ENCODE data around the gene BAG1. TPM values are rescaled to one million over a fixed set of nuclear protein-coding genes. Genes with fewer than 3 reads are reported as not detected.

BAG1 gene
- total RNA-seq, 2 donors from 2014 or later, result 38.7 to 39.9 TPM

GRCh38 chr9:33209394-33209793 lies 55.1 kb downstream of the BAG1 start:
- Mint-ChIP-seq H3K4me3 (no peak overlapping the region), H3K9me3 (no peaks in the 10 kb centered on the region), H3K36me3 (ENCODE audit: low read depth) (no peaks in the 10 kb centered on the region), H3K4me1 (peaks cover 6% of the 10 kb centered on the region), H3K27ac (no peak overlapping the region), H3K27me3 (ENCODE audit: insufficient read depth) (no peaks in the 10 kb centered on the region)
- H3K27ac ChIP-seq (ENCODE audit: low read depth, low read length), result no peak overlapping the region
- no peaks in the 10 kb centered on the region for H3K9me3 ChIP-seq (ENCODE audit: control insufficient read depth, low read length)
- H3K36me3 ChIP-seq (ENCODE audit: control insufficient read depth, insufficient read depth, low read length), result no peaks in the 10 kb centered on the region
- no peak overlapping the region for H3K4me3 ChIP-seq (ENCODE audit: low read length)
- H3K9ac ChIP-seq (ENCODE audit: extremely low read depth, low read length, poor library complexity, severe bottlenecking), result no peak overlapping the region
- peaks cover 2% of the 10 kb centered on the region for H3K27me3 ChIP-seq (ENCODE audit: control insufficient read depth, insufficient read depth, low read length, poor library complexity, severe bottlenecking)
- peaks cover 7% of the 10 kb centered on the region for H3K4me1 ChIP-seq (ENCODE audit: control insufficient read depth, insufficient read depth, low read length)
- DNase-seq, result no peak
- 96 to 100% methylated on average over 1 of the region's 1 CpG for WGBS, 2 experiments (ENCODE audit: insufficient coverage in 1 of 2, insufficient read length in 1 of 2)
- TF ChIP-seq CTCF (conservative IDR thresholded peaks at IDR 0.05), result no peak

- H3K27me3 ChIP-seq (ENCODE audit: control insufficient read depth, insufficient read depth, low read length, poor library complexity, severe bottlenecking), result peaks cover 10% of the 10 kb centered on the region
- H3K36me3 Mint-ChIP-seq (ENCODE audit: low read depth), result no peaks in the 10 kb centered on the region
- TF ChIP-seq CTCF (conservative IDR thresholded peaks at IDR 0.05), result no peak
- 78% methylated on average over 7 to 11 of the region's 11 CpGs for WGBS, 2 experiments (ENCODE audit: insufficient coverage in 1 of 2, insufficient read length in 1 of 2)
- H3K4me1 Mint-ChIP-seq, result peaks cover 3% of the 10 kb centered on the region
- H3K27ac Mint-ChIP-seq, result no peak overlapping the region
- H3K9me3 ChIP-seq (ENCODE audit: control insufficient read depth, low read length), result no peaks in the 10 kb centered on the region
- H3K4me3 Mint-ChIP-seq, result no peak overlapping the region
- no peak for DNase-seq
- H3K36me3 ChIP-seq (ENCODE audit: control insufficient read depth, insufficient read depth, low read length), result no peaks in the 10 kb centered on the region
- peaks cover 14% of the 10 kb centered on the region for H3K27me3 Mint-ChIP-seq (ENCODE audit: insufficient read depth)
- no peak overlapping the region for H3K27ac ChIP-seq (ENCODE audit: low read depth, low read length)
- no peaks in the 10 kb centered on the region for H3K4me1 ChIP-seq (ENCODE audit: control insufficient read depth, insufficient read depth, low read length)
- H3K9ac ChIP-seq (ENCODE audit: extremely low read depth, low read length, poor library complexity, severe bottlenecking), result no peak overlapping the region
- H3K4me3 ChIP-seq (ENCODE audit: low read length), result no peak overlapping the region
- H3K9me3 Mint-ChIP-seq, result no peaks in the 10 kb centered on the region
These were observed 61.8 kb downstream of the BAG1 start for GRCh38 chr9:33202552-33203201.

Other genes starting within 250 kb of the BAG1 start
- gene DNAJA1, start 239.4 kb downstream of the BAG1 start, total RNA-seq, result 100 to 1,000 TPM; 139 to 172 TPM
- 10 to 100 TPM; 25.0 to 28.7 TPM for gene SMU1, start 188.0 kb downstream of the BAG1 start, total RNA-seq
- 10 to 100 TPM; 62.9 to 92.6 TPM for gene B4GALT1, start 97.4 kb downstream of the BAG1 start, total RNA-seq
- gene SPINK4, start 24.5 kb downstream of the BAG1 start, total RNA-seq, result 1 to 10 TPM; 1.3 to 1.4 TPM
- gene CHMP5, start 341 bp upstream of the BAG1 start, total RNA-seq, result 10 to 100 TPM; 62.9 to 80.2 TPM
- 10 to 100 TPM; 23.1 to 24.0 TPM for gene NFX1, start 25.8 kb upstream of the BAG1 start, total RNA-seq
- under 1 TPM in 1 of 2 donors, not detected in 1; 0.38 TPM for gene AQP7, start 137.9 kb upstream of the BAG1 start, total RNA-seq
- 1 to 10 TPM; 2.2 to 2.7 TPM for gene AQP3, start 182.9 kb upstream of the BAG1 start, total RNA-seq
- gene NOL6, start 209.2 kb upstream of the BAG1 start, total RNA-seq, result 10 to 100 TPM; 34.2 to 34.6 TPM